ENCODE results near the gene MEA1. TPM values are rescaled to one million over a fixed set of nuclear protein-coding genes. Genes with fewer than 3 reads are reported as not detected.

The MEA1 gene
- total RNA-seq: 10 to 100 TPM; 52.3 to 58.6 TPM

GRCh38 chr6:43013843-43014433 is at the start of gene MEA1, which contains the start of gene KLHDC3:
Gene MEA1 (minus strand): TSS chr6:43013946. CDS start chr6:43013813, 133 bp downstream.
Gene KLHDC3 (plus strand): TSS chr6:43014249. CDS start chr6:43017193, 2,944 bp downstream.

DNA sequence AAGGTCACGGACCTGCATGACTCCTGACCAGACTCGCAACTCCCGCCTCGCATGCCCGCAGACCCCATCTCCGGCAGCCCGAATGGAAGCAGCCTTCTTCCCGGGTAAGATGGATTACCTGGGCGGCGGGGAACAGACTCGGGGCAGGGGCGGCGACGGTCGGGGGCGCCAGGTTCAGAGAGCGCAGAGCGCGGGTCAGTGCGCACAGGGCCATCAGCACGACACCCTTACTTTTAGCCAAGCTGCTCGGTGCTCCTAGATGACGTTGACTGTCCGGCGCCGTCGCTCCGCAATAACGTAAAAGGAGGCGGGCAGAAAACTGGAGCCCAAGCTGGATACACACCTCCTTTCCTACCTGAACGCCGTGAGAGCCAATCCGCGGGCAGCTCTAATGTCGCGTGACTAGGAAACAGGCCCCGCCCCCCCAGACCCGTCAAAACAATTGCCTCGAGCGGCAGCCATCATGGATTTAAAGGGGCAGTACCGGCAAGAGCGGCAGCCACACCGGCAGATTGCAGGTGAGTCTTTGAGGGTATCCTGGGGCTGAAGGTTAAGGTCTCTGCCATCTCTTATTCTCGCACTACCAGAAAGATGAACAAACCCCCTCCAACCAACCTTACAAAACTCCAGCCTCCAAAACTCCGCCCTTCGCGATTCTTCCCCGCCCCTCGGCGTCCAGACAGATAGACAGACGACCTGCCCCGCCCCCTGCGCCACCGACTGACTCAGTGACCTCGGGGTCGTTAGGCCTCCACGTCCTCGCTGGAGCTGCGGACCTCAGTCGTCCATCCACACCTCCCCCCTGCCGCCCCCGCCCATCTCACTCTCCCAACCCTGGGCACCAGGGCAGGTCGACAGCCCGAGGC is 45.7 kb upstream of the MEA1 start, which contains the start of the genes KLC4 and MRPL2:
Gene KLC4, plus strand, starts transcription at position 464 of the 866 bp plus-strand sequence. CDS start 1,705 bp downstream, outside the sequence.
Gene MRPL2, minus strand, starts transcription at position 267 of the 866 bp plus-strand sequence. Its CDS starts 53 bp downstream, at position 214.

GRCh38 chr6:43053545-43054205 is 39.9 kb upstream of the MEA1 start, which contains the start of gene CUL7:
Gene CUL7 (minus strand): TSS chr6:43053851. CDS start chr6:43052788, 1,063 bp downstream.

DNA sequence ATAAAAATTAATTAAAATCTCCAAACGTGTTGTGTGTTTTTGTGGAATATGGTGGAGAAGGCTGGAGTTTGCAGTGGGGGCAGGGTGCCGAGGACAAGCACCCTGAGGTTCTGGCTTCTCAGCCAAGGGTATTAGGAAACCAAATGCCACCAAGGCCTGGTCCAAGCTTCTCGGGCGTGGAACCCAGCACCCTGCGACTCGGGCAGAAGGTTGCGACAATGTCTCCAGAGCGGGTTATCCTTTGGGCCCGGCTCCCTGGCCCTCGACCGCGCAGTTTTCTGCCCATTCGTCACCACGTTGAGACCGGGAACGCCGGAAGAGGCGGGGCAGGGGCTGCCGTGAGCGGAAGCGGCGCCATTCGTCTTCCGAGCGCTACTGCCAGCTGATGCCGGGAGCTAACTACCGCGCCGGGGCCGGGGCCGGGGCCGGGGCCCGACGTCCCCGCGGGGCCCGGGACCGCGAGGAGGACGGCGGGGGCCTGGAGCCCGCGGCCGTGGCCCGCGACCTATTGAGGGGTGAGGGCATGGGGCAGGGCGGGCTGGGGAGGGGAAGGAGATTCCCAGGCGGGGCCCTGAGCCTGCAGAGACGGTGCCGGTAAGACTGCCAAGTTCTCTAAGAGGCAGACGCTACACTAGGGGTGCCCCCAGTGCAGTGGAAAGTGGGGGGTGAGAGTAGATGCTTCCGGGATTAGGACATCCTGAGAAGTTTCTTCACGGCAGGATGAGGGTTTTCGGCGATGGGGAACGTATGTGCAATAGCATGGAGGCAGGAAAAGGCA is 7.7 kb upstream of the MEA1 start, which contains the start of gene RRP36:
Gene RRP36, plus strand, starts transcription at position 354 of the 778 bp plus-strand sequence. Its CDS starts 32 bp downstream, at position 386.

DNA sequence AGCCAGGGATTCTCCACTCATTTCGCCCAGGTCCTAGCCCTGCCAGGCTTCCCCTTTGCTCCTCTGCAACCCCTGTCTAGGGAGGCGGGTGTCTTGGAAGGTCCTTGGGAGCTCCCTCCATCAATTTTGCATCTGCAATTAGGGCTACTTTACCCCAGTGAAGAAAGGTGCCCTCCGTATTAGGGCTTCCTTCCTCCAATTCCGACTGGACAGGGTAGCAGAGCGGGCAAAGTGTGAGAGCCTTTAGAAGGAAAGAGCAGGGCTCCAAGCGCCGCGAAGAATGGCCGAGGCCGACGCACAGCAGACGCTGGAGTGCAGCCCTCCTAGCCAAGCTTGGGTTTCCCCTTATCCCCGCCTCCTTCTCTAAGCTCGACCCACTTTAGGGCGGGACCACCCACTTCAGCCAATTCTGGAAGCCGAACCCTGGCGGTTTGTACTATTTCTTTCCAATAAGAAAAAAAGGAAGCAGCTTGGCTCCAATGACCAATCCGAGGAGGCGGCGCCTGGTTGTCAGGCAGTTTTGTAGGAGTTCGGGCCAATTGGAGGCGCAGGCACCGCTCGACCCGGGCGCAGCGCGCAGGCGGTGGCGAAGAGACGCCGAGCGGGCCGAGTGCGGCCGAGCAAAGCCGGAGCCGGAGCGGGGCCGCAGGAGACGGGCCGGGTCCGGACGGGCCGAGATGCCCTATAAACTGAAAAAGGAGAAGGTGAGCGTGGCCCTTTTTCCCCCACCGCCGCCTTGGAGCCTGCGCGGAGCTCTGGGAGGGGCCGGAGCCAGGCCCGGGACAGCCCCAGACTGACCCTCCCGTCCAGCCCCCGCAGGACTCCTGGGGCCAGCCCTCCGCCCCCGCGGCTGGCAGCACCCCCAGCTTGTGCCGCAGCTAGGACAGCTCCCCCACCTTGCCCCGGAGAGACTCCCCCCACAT is 29.5 kb downstream of the MEA1 start, which contains the start of gene PPP2R5D:
Gene PPP2R5D, plus strand, starts transcription at position 570 of the 923 bp plus-strand sequence. Its CDS starts 108 bp downstream, at position 678.

GRCh38 chr6:42978839-42979522 is 34.8 kb downstream of the MEA1 start, which contains the start of gene PEX6:
Gene PEX6 (minus strand): TSS chr6:42979181. CDS start chr6:42979150, 31 bp downstream.

Other genes with a start within 250 kb of the MEA1 start
- 10 to 100 TPM; 25.4 TPM for gene BICRAL, start 231.9 kb downstream of the MEA1 start, total RNA-seq
- gene RPL7L1, start 134.3 kb downstream of the MEA1 start, total RNA-seq: 10 to 100 TPM; 69.5 to 70.8 TPM
- gene PTCRA, start 97.9 kb downstream of the MEA1 start, total RNA-seq: not detected
- 10 to 100 TPM; 70.2 to 72.1 TPM for gene CNPY3, start 84.5 kb downstream of the MEA1 start, total RNA-seq
- gene GNMT, start 53.2 kb downstream of the MEA1 start, total RNA-seq: under 1 TPM; 0.45 to 0.94 TPM
- gene PEX6, start 34.8 kb downstream of the MEA1 start, total RNA-seq: 10 to 100 TPM; 27.1 to 28.3 TPM
- gene PPP2R5D, start 29.4 kb downstream of the MEA1 start, total RNA-seq: 10 to 100 TPM; 44.2 to 47.4 TPM
- 10 to 100 TPM; 64.1 to 65.1 TPM for gene KLHDC3, start 303 bp upstream of the MEA1 start, total RNA-seq
- 10 to 100 TPM; 58.6 to 59.8 TPM for gene RRP36, start 7.7 kb upstream of the MEA1 start, total RNA-seq
- 10 to 100 TPM; 10.5 to 11.5 TPM for gene CUL7, start 39.9 kb upstream of the MEA1 start, total RNA-seq
- gene MRPL2, start 45.5 kb upstream of the MEA1 start, total RNA-seq: 10 to 100 TPM; 45.9 to 47.3 TPM
- gene KLC4, start 45.7 kb upstream of the MEA1 start, total RNA-seq: 10 to 100 TPM; 18.0 to 24.6 TPM
- 1 to 10 TPM in 1 of 2 experiments, under 1 TPM in 1; 0.94 to 1.2 TPM for gene PTK7, start 62.4 kb upstream of the MEA1 start, total RNA-seq
- 10 to 100 TPM; 36.4 to 38.7 TPM for gene SRF, start 157.3 kb upstream of the MEA1 start, total RNA-seq
- 10 to 100 TPM; 59.8 to 59.9 TPM for gene CUL9, start 168.2 kb upstream of the MEA1 start, total RNA-seq
- gene DNPH1, start 215.5 kb upstream of the MEA1 start, total RNA-seq: 10 to 100 TPM; 43.1 to 43.6 TPM
- gene TTBK1, start 229.5 kb upstream of the MEA1 start, total RNA-seq: under 1 TPM in 1 of 2 experiments, not detected in 1; 0.03 TPM